NT2/D1 (cell line): ENCODE results near the gene P2RX1.

Experiments
- DNase-seq: peaks from one replicate; pipeline ENCODE4 v3.0.0-alpha.2; 2011; ENCODE audit warnings: low read depth, low spot score
- H3K27me3 ChIP-seq: 2 replicates; pipeline ENCODE4 v1.6.0; 2011; ENCODE audit warnings: mild to moderate bottlenecking; ENCODE audit not compliant: insufficient read length, insufficient read depth
- H3K36me3 ChIP-seq: 2 replicates; pipeline ENCODE4 v1.6.1; 2011; ENCODE audit warnings: mild to moderate bottlenecking, low read length, mixed read lengths; ENCODE audit not compliant: insufficient read depth, insufficient read length
- H3K4me1 ChIP-seq: 2 replicates; pipeline ENCODE4 v1.5.1; 2011; ENCODE audit not compliant: insufficient read depth, insufficient read length
- H3K4me3 ChIP-seq: 2 replicates; pipeline ENCODE4 v1.5.1; 2011; ENCODE audit warnings: low read depth; ENCODE audit not compliant: insufficient read length
- H3K9ac ChIP-seq: 2 replicates; pipeline ENCODE4 v1.6.0; 2011; ENCODE audit warnings: low read depth; ENCODE audit not compliant: insufficient read length
- H3K9me3 ChIP-seq: 2 replicates; pipeline ENCODE4 v1.5.1; 2011; ENCODE audit warnings: mild to moderate bottlenecking, low read length; ENCODE audit not compliant: insufficient read depth
- SUZ12 ChIP-seq: IDR thresholded peaks from 2 replicates; pipeline ENCODE4 v1.6.1; 2011; ENCODE audit not compliant: insufficient read length, insufficient read depth; ENCODE audit errors: extremely low read depth
- YY1 ChIP-seq: IDR thresholded peaks from 2 replicates; pipeline ENCODE4 v1.6.1; 2011; ENCODE audit not compliant: insufficient read length, insufficient read depth
- ZNF274 ChIP-seq: IDR thresholded peaks from 2 replicates; pipeline ENCODE4 v1.6.1; 2011; ENCODE audit warnings: mild to moderate bottlenecking, low read depth, low read length

Gene P2RX1

GRCh38 chr17:3918372-3919122, 2.3 kb upstream of the P2RX1 start:
- Histone ChIP-seq H3K36me3 (no peaks in the 10 kb centered on the region), H3K4me3 (no peak overlapping the region), H3K4me1 (peaks cover 6% of the 10 kb centered on the region), H3K9me3 (no peaks in the 10 kb centered on the region), H3K27me3 (no peaks in the 10 kb centered on the region), H3K9ac (no peak overlapping the region)
- no peak for DNase-seq
- TF ChIP-seq SUZ12, result no peak
- no peak for TF ChIP-seq YY1
- no peak for TF ChIP-seq ZNF274

- no peak overlapping the region for H3K9ac ChIP-seq
- no peaks in the 10 kb centered on the region for H3K9me3 ChIP-seq
- H3K4me3 ChIP-seq, result no peak overlapping the region
- peaks cover 6% of the 10 kb centered on the region for H3K4me1 ChIP-seq
- no peaks in the 10 kb centered on the region for H3K36me3 ChIP-seq
- H3K27me3 ChIP-seq, result peaks cover 2% of the 10 kb centered on the region
- TF ChIP-seq SUZ12, result no peak
- no peak for TF ChIP-seq YY1
- no peak for TF ChIP-seq ZNF274
- DNase-seq, result no peak
These were observed 1.2 kb upstream of the P2RX1 start for GRCh38 chr17:3917391-3917931.

- H3K9me3 ChIP-seq, result no peaks in the 10 kb centered on the region
- peaks cover 6% of the 10 kb centered on the region for H3K4me1 ChIP-seq
- no peak for DNase-seq
- TF ChIP-seq YY1 (no peak), SUZ12 (no peak), ZNF274 (no peak)
- H3K36me3 ChIP-seq, result no peaks in the 10 kb centered on the region
- no peak overlapping the region for H3K4me3 ChIP-seq
- no peak overlapping the region for H3K9ac ChIP-seq
- H3K27me3 ChIP-seq, result peaks cover 2% of the 10 kb centered on the region
These were observed 560 bp upstream of the P2RX1 start for GRCh38 chr17:3916825-3917224.

GRCh38 chr17:3915581-3915994, 677 bp downstream of the P2RX1 start:
- peaks cover 2% of the 10 kb centered on the region for H3K27me3 ChIP-seq
- no peak for DNase-seq
- no peaks in the 10 kb centered on the region for H3K4me1 ChIP-seq
- H3K36me3 ChIP-seq, result no peaks in the 10 kb centered on the region
- no peaks in the 10 kb centered on the region for H3K9me3 ChIP-seq
- no peak for TF ChIP-seq SUZ12
- TF ChIP-seq YY1, result no peak
- no peak for TF ChIP-seq ZNF274
- H3K9ac ChIP-seq, result no peak overlapping the region
- no peak overlapping the region for H3K4me3 ChIP-seq

GRCh38 chr17:3914312-3914670, 2.0 kb downstream of the P2RX1 start:
- Histone ChIP-seq H3K27me3 (peaks cover 2% of the 10 kb centered on the region), H3K9me3 (no peaks in the 10 kb centered on the region), H3K36me3 (no peaks in the 10 kb centered on the region), H3K9ac (peak overlapping the region; percentile 2), H3K4me1 (no peaks in the 10 kb centered on the region), H3K4me3 (no peak overlapping the region)
- TF ChIP-seq ZNF274 (no peak), SUZ12 (no peak), YY1 (no peak)
- no peak for DNase-seq

GRCh38 chr17:3913531-3914311, 2.5 kb downstream of the P2RX1 start:
- DNase-seq, result peak; percentile 33
- peak overlapping the region; percentile 2 for H3K9ac ChIP-seq
- no peak overlapping the region for H3K4me3 ChIP-seq

GRCh38 chr17:3912827-3913226, 3.4 kb downstream of the P2RX1 start:
- Histone ChIP-seq H3K4me3 (no peak overlapping the region), H3K4me1 (peaks cover under 1% of the 10 kb centered on the region), H3K9me3 (no peaks in the 10 kb centered on the region), H3K36me3 (no peaks in the 10 kb centered on the region), H3K27me3 (peaks cover 2% of the 10 kb centered on the region), H3K9ac (no peak overlapping the region)
- TF ChIP-seq YY1, result no peak
- no peak for TF ChIP-seq SUZ12
- no peak for TF ChIP-seq ZNF274
- no peak for DNase-seq

More at GRCh38 chr17:3913531-3914311, 2.5 kb downstream of the P2RX1 start:
- Histone ChIP-seq H3K36me3 (no peaks in the 10 kb centered on the region), H3K9me3 (no peaks in the 10 kb centered on the region), H3K4me1 (no peaks in the 10 kb centered on the region), H3K27me3 (peaks cover 2% of the 10 kb centered on the region)
- TF ChIP-seq YY1, result no peak
- TF ChIP-seq ZNF274, result no peak
- TF ChIP-seq SUZ12, result no peak
